Coronary artery (tissue), 2 donors: ENCODE results near the gene CDC5L.

ENCODE experiments used
- DNase-seq: peaks from one replicate; pipeline ENCODE4 v3.0.0-alpha.2; 2017; ENCODE audit warnings: low spot score
- H3K27ac ChIP-seq, 2 donors: fragments of 200-600 bp; sonication (generic); one replicate each; pipeline ENCODE4 v1.5.1; 2016 to 2019
- H3K4me3 ChIP-seq: fragments of 200-600 bp; sonication (generic); 2 replicates; pipeline ENCODE4 v1.5.1; 2016; ENCODE audit warnings: mild to moderate bottlenecking, moderate library complexity
- TF ChIP-seq, protein P1 (sequence below): fragments of 200-600 bp; sonication (generic); IDR thresholded peaks from one replicate; pipeline ENCODE4 v1.5.1; 2019; ENCODE audit warnings: antibody characterized with exemption

CDC5L gene

DNA sequence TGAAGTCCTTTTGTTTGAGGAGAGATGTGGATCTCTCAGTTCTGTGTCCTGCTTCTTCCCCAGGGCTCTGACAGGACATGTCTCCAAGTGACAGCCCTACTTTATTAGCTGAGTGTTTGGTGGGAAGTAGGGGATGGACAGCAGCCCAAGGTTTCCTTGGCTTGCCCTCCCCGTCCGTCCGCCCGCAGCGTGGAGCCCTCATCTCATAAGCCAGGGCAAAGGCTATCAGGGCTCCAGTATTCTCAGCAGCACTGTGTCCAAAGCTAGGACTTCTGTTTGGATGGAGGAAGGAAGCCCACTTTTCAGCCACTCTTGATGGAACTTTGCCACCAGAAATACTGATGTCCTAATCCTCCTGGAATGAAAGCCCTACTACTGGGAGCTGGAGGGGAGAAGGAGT is 13.6 kb downstream of the CDC5L start:
- TF ChIP-seq, protein P1, sequence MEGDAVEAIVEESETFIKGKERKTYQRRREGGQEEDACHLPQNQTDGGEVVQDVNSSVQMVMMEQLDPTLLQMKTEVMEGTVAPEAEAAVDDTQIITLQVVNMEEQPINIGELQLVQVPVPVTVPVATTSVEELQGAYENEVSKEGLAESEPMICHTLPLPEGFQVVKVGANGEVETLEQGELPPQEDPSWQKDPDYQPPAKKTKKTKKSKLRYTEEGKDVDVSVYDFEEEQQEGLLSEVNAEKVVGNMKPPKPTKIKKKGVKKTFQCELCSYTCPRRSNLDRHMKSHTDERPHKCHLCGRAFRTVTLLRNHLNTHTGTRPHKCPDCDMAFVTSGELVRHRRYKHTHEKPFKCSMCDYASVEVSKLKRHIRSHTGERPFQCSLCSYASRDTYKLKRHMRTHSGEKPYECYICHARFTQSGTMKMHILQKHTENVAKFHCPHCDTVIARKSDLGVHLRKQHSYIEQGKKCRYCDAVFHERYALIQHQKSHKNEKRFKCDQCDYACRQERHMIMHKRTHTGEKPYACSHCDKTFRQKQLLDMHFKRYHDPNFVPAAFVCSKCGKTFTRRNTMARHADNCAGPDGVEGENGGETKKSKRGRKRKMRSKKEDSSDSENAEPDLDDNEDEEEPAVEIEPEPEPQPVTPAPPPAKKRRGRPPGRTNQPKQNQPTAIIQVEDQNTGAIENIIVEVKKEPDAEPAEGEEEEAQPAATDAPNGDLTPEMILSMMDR, result no peak
- Histone ChIP-seq H3K27ac (peak overlapping the region; percentile 41 to 66), H3K4me3 (no peak overlapping the region)
- DNase-seq, result no peak

DNA sequence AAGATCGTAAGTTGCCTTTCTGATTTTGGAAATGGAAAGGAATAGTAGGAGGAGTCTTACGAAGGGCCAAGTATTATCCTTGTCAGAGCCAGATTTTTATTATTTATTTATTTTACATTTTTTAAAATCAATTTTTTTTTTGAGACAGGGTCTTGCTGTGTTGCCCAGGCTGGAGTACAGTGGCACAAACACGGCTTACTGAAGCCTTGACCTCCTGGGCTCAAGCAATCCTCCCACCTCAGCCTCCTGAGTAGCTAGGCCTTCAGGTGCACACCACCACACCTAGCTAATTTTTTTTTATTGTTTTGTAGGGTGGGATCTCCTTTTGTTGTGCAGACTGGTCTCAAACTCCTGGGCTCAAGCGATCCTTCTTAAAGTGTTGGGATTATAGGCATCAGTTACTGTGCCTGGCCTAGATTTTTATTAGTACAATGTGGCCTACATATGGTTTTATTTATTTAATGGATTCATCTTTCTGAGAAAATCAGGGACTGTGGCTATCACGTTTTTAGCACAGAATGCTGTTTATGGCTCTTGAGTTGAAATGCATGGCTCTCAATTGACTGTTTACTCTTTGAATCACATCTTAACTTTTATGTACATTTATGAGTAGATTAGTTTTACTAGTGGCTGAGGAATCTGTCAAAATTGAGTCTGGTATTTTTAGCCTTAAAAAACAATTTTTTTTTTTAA is 16.7 kb downstream of the CDC5L start:
- H3K27ac ChIP-seq, result no peak overlapping the region
- TF ChIP-seq, protein P1, result no peak
- no peak for DNase-seq
- no peak overlapping the region for H3K4me3 ChIP-seq

DNA sequence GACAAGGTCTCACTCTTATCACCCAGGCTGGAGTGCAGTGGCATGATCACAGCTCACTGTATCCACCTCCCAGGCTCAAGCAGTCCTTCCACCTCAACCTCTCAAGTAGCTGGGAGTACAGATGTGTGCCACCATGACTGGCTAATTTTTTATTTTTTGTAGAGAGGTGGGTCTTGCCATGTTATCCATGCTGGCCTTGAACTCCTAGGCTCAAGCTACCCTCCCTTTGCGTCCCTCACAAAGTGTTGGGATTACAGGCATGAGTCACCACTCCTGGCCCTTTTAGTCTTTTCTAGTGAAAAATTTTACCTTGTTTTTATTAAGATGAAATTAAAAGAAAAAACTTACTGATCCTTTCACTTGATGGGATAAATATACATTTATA is 17.2 kb downstream of the CDC5L start:
- H3K27ac ChIP-seq, result no peak overlapping the region
- no peak for DNase-seq
- TF ChIP-seq, protein P1, result no peak

DNA sequence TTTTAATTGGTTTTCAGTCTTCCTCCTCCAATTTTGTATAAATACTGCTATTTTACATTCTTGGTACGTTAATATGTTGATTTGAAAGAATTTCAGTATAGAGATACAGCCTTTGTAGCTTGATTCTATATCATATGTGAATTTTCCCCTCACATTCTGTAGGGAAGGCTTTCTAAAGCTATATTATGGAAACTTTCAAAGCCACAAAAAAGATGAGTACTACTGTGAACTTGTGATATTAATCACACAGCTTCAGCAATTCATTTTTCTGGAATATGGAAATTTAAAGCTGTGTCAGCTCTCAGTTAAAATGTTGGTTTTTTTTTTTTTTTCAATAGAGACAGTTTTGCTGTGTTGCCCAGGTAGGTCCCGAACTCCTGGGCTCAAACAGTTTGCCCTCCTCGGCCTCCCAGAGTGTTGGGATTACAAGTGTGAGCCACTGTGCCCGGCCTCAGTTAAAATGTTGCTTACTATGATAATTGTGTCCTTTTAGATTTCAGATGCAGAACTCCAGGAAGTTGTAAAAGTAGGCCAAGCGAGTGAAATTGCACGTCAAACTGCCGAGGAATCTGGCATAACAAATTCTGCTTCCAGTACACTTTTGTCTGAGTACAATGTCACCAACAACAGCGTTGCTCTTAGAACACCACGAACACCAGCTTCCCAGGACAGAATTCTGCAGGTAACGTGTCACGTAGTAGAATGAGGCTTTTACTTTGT is 20.6 kb downstream of the CDC5L start:
- no peak overlapping the region for H3K4me3 ChIP-seq
- TF ChIP-seq, protein P1, result no peak
- H3K27ac ChIP-seq, result no peak overlapping the region
- no peak for DNase-seq

More for the DNA sequence above, 17.2 kb downstream of the CDC5L start:
- H3K4me3 ChIP-seq, result no peak overlapping the region

DNA sequence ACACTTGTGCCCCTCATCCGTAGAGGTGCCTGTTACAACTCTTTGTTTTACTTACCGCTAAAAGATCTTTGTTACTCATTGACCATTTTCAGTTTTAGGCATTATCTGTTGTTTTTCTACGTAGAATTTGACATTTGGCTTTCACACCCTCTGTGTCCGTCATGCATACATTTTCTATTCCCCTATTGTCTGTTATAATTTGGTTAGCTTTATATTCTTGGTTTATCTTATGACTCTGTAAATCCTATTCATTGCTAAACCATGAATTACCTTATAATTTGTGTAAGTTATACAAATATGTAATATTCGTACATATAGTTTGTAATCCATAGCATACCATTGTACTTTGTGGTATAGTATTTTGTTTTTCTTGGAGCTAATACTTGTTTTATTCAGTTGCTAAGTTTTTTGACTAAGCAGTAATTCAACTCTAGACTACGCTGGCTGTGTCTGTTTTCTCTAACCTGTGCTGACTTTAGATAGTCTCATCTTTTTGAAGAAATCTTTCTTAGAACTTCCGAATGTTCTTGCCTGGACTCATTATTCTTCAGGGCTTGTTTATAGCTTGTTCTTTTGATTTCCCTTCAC is 21.8 kb downstream of the CDC5L start:
- H3K4me3 ChIP-seq, result no peak overlapping the region
- DNase-seq, result no peak
- TF ChIP-seq, protein P1, result no peak
- no peak overlapping the region for H3K27ac ChIP-seq

DNA sequence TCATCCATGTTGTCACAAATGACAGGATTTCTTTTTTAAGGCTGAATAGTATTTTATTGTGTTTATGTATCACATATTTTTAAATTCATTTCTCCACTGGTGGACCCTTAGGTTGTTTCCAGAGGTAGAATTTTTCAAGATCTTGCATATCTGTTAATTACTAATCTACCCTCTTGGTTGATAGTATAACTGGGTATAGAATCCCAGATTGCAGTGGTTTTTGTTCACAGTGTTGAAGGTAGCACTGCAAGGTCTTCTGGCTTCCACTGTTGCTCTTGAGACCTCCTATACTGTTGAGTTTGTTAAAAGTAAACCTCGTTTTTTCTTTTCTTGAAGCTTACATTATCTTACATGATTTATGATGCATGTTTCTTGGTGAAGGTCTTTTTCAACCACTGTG is 22.9 kb downstream of the CDC5L start:
- Histone ChIP-seq H3K4me3 (no peak overlapping the region), H3K27ac (no peak overlapping the region)
- TF ChIP-seq, protein P1, result no peak
- no peak for DNase-seq
